Measurements from ENCODE around the gene RFX1.
A peak's percentile ranks its signal among the peaks of the same experiment; 100 is the strongest.

RFX1 gene

GRCh38 chr19:14005349-14006084, 603 bp downstream of the RFX1 start (continued):
- TF ChIP-seq, protein P1, sequence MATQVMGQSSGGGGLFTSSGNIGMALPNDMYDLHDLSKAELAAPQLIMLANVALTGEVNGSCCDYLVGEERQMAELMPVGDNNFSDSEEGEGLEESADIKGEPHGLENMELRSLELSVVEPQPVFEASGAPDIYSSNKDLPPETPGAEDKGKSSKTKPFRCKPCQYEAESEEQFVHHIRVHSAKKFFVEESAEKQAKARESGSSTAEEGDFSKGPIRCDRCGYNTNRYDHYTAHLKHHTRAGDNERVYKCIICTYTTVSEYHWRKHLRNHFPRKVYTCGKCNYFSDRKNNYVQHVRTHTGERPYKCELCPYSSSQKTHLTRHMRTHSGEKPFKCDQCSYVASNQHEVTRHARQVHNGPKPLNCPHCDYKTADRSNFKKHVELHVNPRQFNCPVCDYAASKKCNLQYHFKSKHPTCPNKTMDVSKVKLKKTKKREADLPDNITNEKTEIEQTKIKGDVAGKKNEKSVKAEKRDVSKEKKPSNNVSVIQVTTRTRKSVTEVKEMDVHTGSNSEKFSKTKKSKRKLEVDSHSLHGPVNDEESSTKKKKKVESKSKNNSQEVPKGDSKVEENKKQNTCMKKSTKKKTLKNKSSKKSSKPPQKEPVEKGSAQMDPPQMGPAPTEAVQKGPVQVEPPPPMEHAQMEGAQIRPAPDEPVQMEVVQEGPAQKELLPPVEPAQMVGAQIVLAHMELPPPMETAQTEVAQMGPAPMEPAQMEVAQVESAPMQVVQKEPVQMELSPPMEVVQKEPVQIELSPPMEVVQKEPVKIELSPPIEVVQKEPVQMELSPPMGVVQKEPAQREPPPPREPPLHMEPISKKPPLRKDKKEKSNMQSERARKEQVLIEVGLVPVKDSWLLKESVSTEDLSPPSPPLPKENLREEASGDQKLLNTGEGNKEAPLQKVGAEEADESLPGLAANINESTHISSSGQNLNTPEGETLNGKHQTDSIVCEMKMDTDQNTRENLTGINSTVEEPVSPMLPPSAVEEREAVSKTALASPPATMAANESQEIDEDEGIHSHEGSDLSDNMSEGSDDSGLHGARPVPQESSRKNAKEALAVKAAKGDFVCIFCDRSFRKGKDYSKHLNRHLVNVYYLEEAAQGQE (tag by site-specific recombination; IDR thresholded peaks at IDR 0.05) = no peak
- 0 out of 2 replicates have a peak, but pooled peaks have one; percentile 7 for TF ChIP-seq ZNF560 (tag by site-specific recombination; IDR thresholded peaks at IDR 0.05; ENCODE audit: borderline replicate concordance)
- TF ChIP-seq ZNF654 (tag by site-specific recombination; IDR thresholded peaks at IDR 0.05; ENCODE audit: low read depth) = 0 out of 2 replicates have a peak, but pooled peaks have one; percentile 6
- peak; percentile 32; the same call in 1 of the 2 replicates for TF ChIP-seq ZBTB8A (tag by site-specific recombination; IDR thresholded peaks at IDR 0.05)
- peak; percentile 76 for TF ChIP-seq ZNF639 (tag by site-specific recombination; IDR thresholded peaks at IDR 0.05)
- TF ChIP-seq ZNF701 (tag by site-specific recombination; IDR thresholded peaks at IDR 0.05) = no peak
- TF ChIP-seq ZNF610 (tag by site-specific recombination; IDR thresholded peaks at IDR 0.05; ENCODE audit: borderline replicate concordance) = no peak
- TF ChIP-seq KLF17 (tag by site-specific recombination; IDR thresholded peaks at IDR 0.05) = peak; percentile 72
- peak; percentile 76; the same call in 1 of the 2 replicates for TF ChIP-seq ZNF391 (tag by site-specific recombination; IDR thresholded peaks at IDR 0.05; ENCODE audit: borderline replicate concordance, low read depth)
- TF ChIP-seq ZNF148 (tag by site-specific recombination; IDR thresholded peaks at IDR 0.05; ENCODE audit: borderline replicate concordance) = 0 out of 2 replicates have a peak, but pooled peaks have one; percentile 40

- Histone ChIP-seq H3K36me3 (ENCODE audit: control insufficient read depth in 2 of 2, insufficient read depth in 1 of 2, low read length in 2 of 2) (peaks cover 0 to 4% of the 10 kb centered on the region in 2 experiments; a peak in 2 of 3 replicates), H3K9me3 (ENCODE audit: control insufficient read depth, insufficient read depth, low read depth, low read length) (no peaks in the 10 kb centered on the region), H3K4me1 (ENCODE audit: control insufficient read depth, insufficient read depth, low read length) (no peaks in the 10 kb centered on the region), H3K27ac (ENCODE audit: extremely low read depth, low read depth, low read length) (no peak overlapping the region), H3K4me3 (ENCODE audit: low read depth, low read length) (no peak overlapping the region)
- ChIA-PET POLR2A (interaction anchor here (0.7 to 1.1 kb wide), 2 partner anchors 26 to 45 kb away, joined by 3 to 4 read pairs; no protein-coding TSS in a partner anchor), CTCF (interaction anchor here (0.6 to 2.1 kb wide), 6 partner anchors 27 to 132 kb away, joined by 3 to 7 read pairs (median 3); partner anchors contain the start of genes ASF1B and IL27RA)
- TF ChIP-seq ZNF341 (tag by site-specific recombination; IDR thresholded peaks at IDR 0.05; ENCODE audit: low read depth) (0 out of 2 replicates have a peak, but pooled peaks have one; percentile 40), ZNF404 (tag by site-specific recombination; IDR thresholded peaks at IDR 0.05) (no peak)
Observed at GRCh38 chr19:14004619-14005348, 1.3 kb downstream of the RFX1 start.
